ENCODE data around the gene TMEM170B.
A peak's percentile ranks its signal among the peaks of the same experiment; 100 is the strongest.

Gene TMEM170B

GRCh38 chr6:11552442-11552841 is 14.9 kb downstream of the TMEM170B start:
- no peak for DNase-seq (ENCODE audit: low read depth)
- no peak for TF ChIP-seq CTCF (conservative IDR thresholded peaks at IDR 0.05; ENCODE audit: control insufficient read depth, insufficient read depth, low read depth, low read length)

GRCh38 chr6:11553824-11554223 is 16.3 kb downstream of the TMEM170B start:
- DNase-seq (ENCODE audit: low read depth) = no peak
- TF ChIP-seq CTCF (conservative IDR thresholded peaks at IDR 0.05; ENCODE audit: control insufficient read depth, insufficient read depth, low read depth, low read length) = no peak
- no peak overlapping the region for H3K4me3 ChIP-seq (ENCODE audit: control insufficient read depth, low read depth, low read length)

More at GRCh38 chr6:11552442-11552841, 14.9 kb downstream of the TMEM170B start:
- no peak overlapping the region for H3K4me3 ChIP-seq (ENCODE audit: control insufficient read depth, low read depth, low read length)

GRCh38 chr6:11556309-11556708 is 18.8 kb downstream of the TMEM170B start:
- TF ChIP-seq CTCF (conservative IDR thresholded peaks at IDR 0.05; ENCODE audit: control insufficient read depth, insufficient read depth, low read depth, low read length) = no peak
- no peak for DNase-seq (ENCODE audit: low read depth)
- no peak overlapping the region for H3K4me3 ChIP-seq (ENCODE audit: control insufficient read depth, low read depth, low read length)

GRCh38 chr6:11563793-11564192 is 26.2 kb downstream of the TMEM170B start:
- H3K4me3 ChIP-seq (ENCODE audit: control insufficient read depth, low read depth, low read length) = no peak overlapping the region
- no peak for TF ChIP-seq CTCF (conservative IDR thresholded peaks at IDR 0.05; ENCODE audit: control insufficient read depth, insufficient read depth, low read depth, low read length)
- peak; percentile 23 for DNase-seq (ENCODE audit: low read depth)

- no peak for TF ChIP-seq CTCF (conservative IDR thresholded peaks at IDR 0.05; ENCODE audit: control insufficient read depth, insufficient read depth, low read depth, low read length)
These were observed 29.1 kb downstream of the TMEM170B start for GRCh38 chr6:11566609-11567008.

GRCh38 chr6:11571073-11571472 is 33.5 kb downstream of the TMEM170B start:
- H3K4me3 ChIP-seq (ENCODE audit: control insufficient read depth, low read depth, low read length) = no peak overlapping the region
- TF ChIP-seq CTCF (conservative IDR thresholded peaks at IDR 0.05; ENCODE audit: control insufficient read depth, insufficient read depth, low read depth, low read length) = no peak
- no peak for DNase-seq (ENCODE audit: low read depth)

More at GRCh38 chr6:11566609-11567008, 29.1 kb downstream of the TMEM170B start:
- H3K4me3 ChIP-seq (ENCODE audit: control insufficient read depth, low read depth, low read length) = no peak overlapping the region
- DNase-seq (ENCODE audit: low read depth) = no peak

All from fibroblast of mammary gland (primary cell).